Gastrocnemius medialis (tissue), 4 donors: Measurements from ENCODE around the gene GABRE. TPM values are rescaled to one million over a fixed set of nuclear protein-coding genes. Genes with fewer than 3 reads are reported as not detected.
"Not testable (repeated sequence)": the region's sequence is repeated elsewhere in the genome, so short reads cannot be mapped to it uniquely, and the experiment has no call there.

Experiments used
- ATAC-seq, 2 donors: fragments of 150-250 bp; one replicate each; pipeline ENCODE4 v1.9.1; 2016
- DNase-seq, 2 donors: peaks; one replicate each; pipeline ENCODE4 v3.0.0-alpha.2; 2019
- H3K27ac ChIP-seq, 4 donors: fragments of 200-600 bp; sonication (generic); 1 replicate in 1 of 4; 2 replicates in 3 of 4; pipeline ENCODE4 v1.5.1; 2016 to 2018; ENCODE audit warnings: mild to moderate bottlenecking in 2 of 4, moderate library complexity in 1 of 4
- H3K27me3 ChIP-seq, 3 donors: fragments of 200-600 bp; sonication (generic) in 2 of 3; 1 replicate in 1 of 3; 2 replicates in 2 of 3; pipeline versions ENCODE4 v1.5.1 to v1.6.0; 2016 to 2019; ENCODE audit warnings: mild to moderate bottlenecking in 1 of 3, moderate library complexity in 1 of 3
- H3K36me3 ChIP-seq, 2 donors: fragments of 200-600 bp; sonication (generic) in 1 of 2; one replicate each; pipeline ENCODE4 v1.5.1; 2017 to 2018
- H3K4me1 ChIP-seq, 2 donors: fragments of 200-600 bp; sonication (generic) in 1 of 2; one replicate each; pipeline ENCODE4 v1.5.1; 2016 to 2017; ENCODE audit warnings: mild to moderate bottlenecking in 2 of 2
- H3K4me3 ChIP-seq, 4 donors: fragments of 200-600 bp; sonication (generic) in 3 of 4; 1 replicate in 1 of 4; 2 replicates in 3 of 4; pipeline ENCODE4 v1.5.1; 2016 to 2019; ENCODE audit warnings: mild to moderate bottlenecking in 2 of 4
- H3K9me3 ChIP-seq, 3 donors: fragments of 200-600 bp; sonication (generic) in 2 of 3; 1 replicate in 1 of 3; 2 replicates in 2 of 3; pipeline ENCODE4 v1.5.1; 2016 to 2019
- CTCF ChIP-seq, 5 experiments: fragments of 450-650 bp in 3 of 5; fragments of 200-600 bp in 2 of 5; sonication (generic) in 2 of 5; IDR thresholded peaks in 4 of 5; conservative IDR thresholded peaks in 1 of 5; 1 replicate in 4 of 5; 2 replicates in 1 of 5; pipeline ENCODE4 v1.5.1; 2016 to 2019; ENCODE audit warnings: antibody characterized with exemption in 5 of 5, mild to moderate bottlenecking in 3 of 5, moderate library complexity in 3 of 5
- POLR2A ChIP-seq, 2 donors: fragments of 450-650 bp; IDR thresholded peaks; one replicate each; pipeline ENCODE4 v1.6.1; 2017; ENCODE audit warnings: antibody characterized with exemption in 2 of 2, mild to moderate bottlenecking in 2 of 2, moderate library complexity in 2 of 2
- in situ Hi-C, 4 donors: fragments of 200-750 bp; cut with MboI; loops; one replicate each; pipeline versions ENCODE4 v1.15.0 to v1.8.0; 2017; ENCODE audit warnings: low sequenced_read_pairs in 4 of 4
- intact Hi-C: fragments of 100-400 bp; cut with DNase I; formaldehyde crosslinking; loops from one replicate; pipeline ENCODE4 v1.15.1; 2023; ENCODE audit warnings: low total_unique reads
- total RNA-seq, 4 donors: library from RNA; depleted of rRNA; stranded (reverse); fragments of >200 nt; gene quantifications; one replicate each; pipeline versions ENCODE4 v1.1.0 to v1.2.3, GENCODE V29; 2016

Gene GABRE
- total RNA-seq, 4 donors from 2014 or later, result 0.26 to 4.8 (median 2.3) TPM

GRCh38 chrX:151921292-151921691, 53.2 kb downstream of the GABRE start:
- no peak for DNase-seq
- no peaks in the 10 kb centered on the region for H3K4me1 ChIP-seq
- no peaks in the 10 kb centered on the region for H3K27me3 ChIP-seq
- no peak overlapping the region for H3K27ac ChIP-seq
- in situ Hi-C loops, result no loop called here
- H3K36me3 ChIP-seq, result no peaks in the 10 kb centered on the region
- H3K4me3 ChIP-seq, result no peak overlapping the region
- no peaks in the 10 kb centered on the region for H3K9me3 ChIP-seq
- no peak for ATAC-seq
- intact Hi-C loops, result no loop called here
- no peak for TF ChIP-seq POLR2A (IDR thresholded peaks at IDR 0.05)
- no peak for TF ChIP-seq CTCF (IDR thresholded peaks at IDR 0.05 in 4 of 5, conservative IDR thresholded peaks at IDR 0.05 in 1 of 5)

GRCh38 chrX:151920530-151920929, 53.9 kb downstream of the GABRE start:
- intact Hi-C loops, result no loop called here

GRCh38 chrX:151920101-151920500, 54.4 kb downstream of the GABRE start:
- intact Hi-C loops (no loop called here), in situ Hi-C loops (no loop called here)
- ATAC-seq (no peak), DNase-seq (no peak)
- Histone ChIP-seq H3K4me3 (no peak overlapping the region), H3K4me1 (no peaks in the 10 kb centered on the region), H3K27ac (no peak overlapping the region), H3K36me3 (no peaks in the 10 kb centered on the region), H3K27me3 (no peaks in the 10 kb centered on the region), H3K9me3 (no peaks in the 10 kb centered on the region)
- TF ChIP-seq POLR2A (IDR thresholded peaks at IDR 0.05) (no peak), CTCF (IDR thresholded peaks at IDR 0.05 in 4 of 5, conservative IDR thresholded peaks at IDR 0.05 in 1 of 5) (no peak)

More at GRCh38 chrX:151920530-151920929, 53.9 kb downstream of the GABRE start:
- TF ChIP-seq POLR2A (IDR thresholded peaks at IDR 0.05), result no peak
- no peaks in the 10 kb centered on the region for H3K36me3 ChIP-seq
- H3K9me3 ChIP-seq, result no peaks in the 10 kb centered on the region
- in situ Hi-C loops, result no loop called here
- DNase-seq, result no peak
- H3K27me3 ChIP-seq, result no peaks in the 10 kb centered on the region
- no peaks in the 10 kb centered on the region for H3K4me1 ChIP-seq
- H3K27ac ChIP-seq, result no peak overlapping the region
- no peak overlapping the region for H3K4me3 ChIP-seq
- ATAC-seq, result no peak

- Histone ChIP-seq H3K27ac (no peak overlapping the region), H3K4me3 (no peak overlapping the region), H3K27me3 (no peaks in the 10 kb centered on the region), H3K36me3 (no peaks in the 10 kb centered on the region), H3K9me3 (no peaks in the 10 kb centered on the region), H3K4me1 (no peaks in the 10 kb centered on the region)
- intact Hi-C loops, result no loop called here
- DNase-seq (no peak), ATAC-seq (no peak)
- in situ Hi-C loops, result no loop called here
- TF ChIP-seq POLR2A (IDR thresholded peaks at IDR 0.05) (no peak), CTCF (IDR thresholded peaks at IDR 0.05 in 4 of 5, conservative IDR thresholded peaks at IDR 0.05 in 1 of 5) (no peak)
Observed at GRCh38 chrX:151919610-151920009, 54.9 kb downstream of the GABRE start.

GRCh38 chrX:151918736-151919135, 55.7 kb downstream of the GABRE start:
- ATAC-seq, H3K27ac ChIP-seq, H3K36me3 ChIP-seq, DNase-seq, H3K4me3 ChIP-seq, H3K4me1 ChIP-seq, H3K27me3 ChIP-seq, in situ Hi-C loops, intact Hi-C loops, H3K9me3 ChIP-seq: not testable (repeated sequence)

- DNase-seq (no peak), ATAC-seq (no peak)
- H3K4me3 ChIP-seq, result no peak within 1 kb of the TSS
- H3K36me3 ChIP-seq, result no peaks in the 10 kb centered on the region
- intact Hi-C loops, result no loop called here
- H3K4me1 ChIP-seq, result no peaks in the 10 kb centered on the region
- TF ChIP-seq POLR2A (IDR thresholded peaks at IDR 0.05) (no peak), CTCF (IDR thresholded peaks at IDR 0.05 in 4 of 5, conservative IDR thresholded peaks at IDR 0.05 in 1 of 5) (no peak)
- in situ Hi-C loops, result no loop called here
- no peak within 1 kb of the TSS for H3K27ac ChIP-seq
- no peaks in the 10 kb centered on the region for H3K9me3 ChIP-seq
- H3K27me3 ChIP-seq, result no peaks in the 10 kb centered on the region
Observed at GRCh38 chrX:151912780-151913179, 61.7 kb downstream of the GABRE start, which contains the start of gene MAGEA4. MAGEA4 (plus strand) TSS chrX:151912889; CDS start chrX:151923665, 10,776 bp downstream.
